AG10803 (cell line): ENCODE results near the gene FAM53A.

ENCODE experiments used
- DNase-seq: peaks from one replicate; pipeline ENCODE4 v3.0.0; 2010; ENCODE audit warnings: low read depth
- H3K4me3 ChIP-seq: 2 replicates; pipeline ENCODE4 v1.5.1; 2011; ENCODE audit warnings: mild to moderate bottlenecking, low read length, control low read depth
- CTCF ChIP-seq: conservative IDR thresholded peaks from 2 replicates; pipeline ENCODE4 v1.5.1; 2011; ENCODE audit warnings: mild to moderate bottlenecking, low read length, control low read depth, inconsistent platforms

Gene FAM53A

GRCh38 chr4:1613099-1613495, 71.0 kb downstream of the FAM53A start:
- TF ChIP-seq CTCF = no peak
- DNase-seq = no peak
- no peak overlapping the region for H3K4me3 ChIP-seq

DNA sequence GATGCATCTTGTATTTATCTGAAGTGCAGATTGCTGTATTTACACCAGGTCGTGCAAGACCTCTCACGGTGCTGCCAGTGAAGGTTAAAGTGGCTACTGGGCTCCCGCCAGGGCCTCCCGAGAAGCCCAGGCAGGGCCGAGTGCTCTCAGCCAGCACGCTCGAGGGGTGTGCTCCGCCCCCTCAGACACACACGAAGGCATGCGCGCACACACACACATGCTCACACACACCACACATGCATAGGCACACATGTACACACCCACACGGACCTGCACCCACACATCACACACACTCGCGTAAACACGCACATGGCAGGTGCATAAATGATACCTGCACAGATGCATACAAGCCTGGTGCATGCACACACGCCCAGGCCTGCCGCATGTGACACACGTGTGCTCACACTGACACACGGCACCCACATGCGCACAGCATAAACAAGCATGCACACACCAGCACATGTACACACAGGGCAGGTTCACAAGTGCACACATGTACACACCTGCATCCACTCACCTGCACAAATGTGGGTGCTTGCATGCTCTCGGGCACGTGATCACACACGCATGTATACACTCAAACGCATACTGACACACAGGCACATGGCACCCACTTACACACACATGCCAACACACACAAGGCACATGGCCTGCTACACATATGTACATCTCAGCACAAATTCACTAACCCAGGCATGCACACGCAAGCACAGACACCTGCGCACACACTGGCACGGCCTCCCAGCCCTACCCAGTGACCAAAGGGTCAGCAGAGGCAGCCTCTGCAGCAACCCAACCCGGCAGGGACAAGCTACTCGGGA, 71.6 kb downstream of the FAM53A start:
- DNase-seq = no peak
- TF ChIP-seq CTCF = no peak
- H3K4me3 ChIP-seq = no peak overlapping the region

DNA sequence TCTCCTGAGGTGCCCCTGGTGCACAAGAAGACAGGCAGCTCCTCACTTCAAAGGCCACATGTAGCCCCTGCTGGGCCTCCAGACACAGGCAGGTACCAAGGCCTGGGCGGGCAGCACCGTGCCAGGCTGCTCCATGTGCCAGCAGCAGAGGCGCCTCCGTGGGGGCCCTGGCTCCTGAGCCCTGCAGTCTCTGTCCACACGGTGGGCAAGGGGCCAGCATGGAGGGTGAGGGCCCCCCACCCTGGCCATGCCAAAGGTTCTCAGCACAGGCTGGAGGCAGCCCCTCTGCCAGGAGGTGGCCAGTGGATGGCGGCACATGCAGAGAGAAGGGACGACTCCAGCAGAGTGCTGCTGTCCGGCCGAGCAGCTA, 72.6 kb downstream of the FAM53A start:
- no peak for TF ChIP-seq CTCF
- H3K4me3 ChIP-seq = no peak overlapping the region
- DNase-seq = no peak

- DNase-seq = no peak
- no peak overlapping the region for H3K4me3 ChIP-seq
- TF ChIP-seq CTCF = no peak
Observed at GRCh38 chr4:1610791-1611500, 73.2 kb downstream of the FAM53A start.

DNA sequence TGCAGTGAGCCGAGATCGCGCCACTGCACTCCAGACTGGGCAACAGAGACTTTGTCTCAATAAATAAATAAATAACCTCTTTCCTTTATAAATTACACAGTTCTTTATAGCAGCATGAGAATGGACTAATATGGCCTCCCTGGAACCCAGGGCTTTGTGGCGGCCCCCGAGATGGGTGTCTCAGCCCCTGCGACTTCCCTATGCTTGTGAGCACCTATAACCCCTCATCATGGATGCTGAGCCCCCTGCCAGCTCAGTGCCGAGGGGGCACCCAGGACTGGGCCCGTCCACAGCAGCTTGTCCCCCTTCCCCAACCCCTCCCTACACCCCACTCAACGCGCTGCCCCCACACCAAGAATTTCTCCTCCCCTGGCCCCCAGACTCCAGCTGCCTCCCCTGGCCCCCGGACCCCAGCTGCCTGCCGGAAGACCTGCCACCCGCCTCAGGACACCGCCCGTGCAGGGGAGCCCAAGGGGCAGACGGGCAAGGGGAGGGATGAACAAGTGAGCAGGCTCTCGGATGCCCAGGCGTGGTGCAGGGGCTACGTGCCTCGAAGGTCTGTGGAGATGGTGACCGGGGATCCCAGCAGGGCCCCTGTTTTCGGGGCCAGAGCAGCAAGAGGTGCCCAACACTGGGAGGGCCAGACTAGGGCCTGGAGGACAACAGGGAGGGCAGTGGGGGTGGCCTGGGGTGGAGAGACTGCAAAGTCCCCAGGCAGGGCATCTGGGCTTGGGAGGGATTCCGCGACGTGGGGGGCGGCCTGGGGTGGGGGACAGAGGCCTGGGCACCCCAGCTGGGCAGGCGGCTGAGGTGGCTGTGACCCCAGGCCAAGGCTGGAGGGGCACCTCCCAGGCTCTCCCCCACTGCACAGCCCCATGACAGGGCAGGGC, 74.0 kb downstream of the FAM53A start:
- TF ChIP-seq CTCF = no peak
- no peak overlapping the region for H3K4me3 ChIP-seq
- no peak for DNase-seq

GRCh38 chr4:1608821-1609500, 75.2 kb downstream of the FAM53A start:
- no peak for DNase-seq
- TF ChIP-seq CTCF = no peak
- no peak overlapping the region for H3K4me3 ChIP-seq
